Stimulated activated CD4-positive, alpha-beta T cell treated with anti-CD3 and anti-CD28 coated beads, Interleukin-12 subunit alpha, Interleukin-12 subunit beta, amount 100 ng/mL, for 4 hours (primary cell): Measurements from ENCODE around the gene MTUS2.

Source experiments
- DNase-seq: peaks from one replicate; pipeline ENCODE4 v3.0.0-alpha.2; 2020

The MTUS2 gene

GRCh38 chr13:29266756-29267733, 446.9 kb downstream of the MTUS2 start:
- DNase-seq: no peak

GRCh38 chr13:29270271-29270985, 450.3 kb downstream of the MTUS2 start:
- DNase-seq: no peak

GRCh38 chr13:29271606-29272005, 451.5 kb downstream of the MTUS2 start:
- DNase-seq: no peak

GRCh38 chr13:29279356-29280254, 459.5 kb downstream of the MTUS2 start:
- DNase-seq: no peak

GRCh38 chr13:29281932-29282495, 461.9 kb downstream of the MTUS2 start:
- DNase-seq: no peak

GRCh38 chr13:29284726-29285125, 464.6 kb downstream of the MTUS2 start:
- DNase-seq: no peak

GRCh38 chr13:29287237-29287636, 467.1 kb downstream of the MTUS2 start:
- no peak for DNase-seq

- DNase-seq: no peak
These were observed 471.9 kb downstream of the MTUS2 start for GRCh38 chr13:29292045-29292444.

GRCh38 chr13:29294821-29295220, 474.7 kb downstream of the MTUS2 start:
- no peak for DNase-seq

GRCh38 chr13:29301027-29301426, 480.9 kb downstream of the MTUS2 start:
- DNase-seq: no peak

GRCh38 chr13:29304148-29304547, 484.0 kb downstream of the MTUS2 start:
- no peak for DNase-seq

DNA sequence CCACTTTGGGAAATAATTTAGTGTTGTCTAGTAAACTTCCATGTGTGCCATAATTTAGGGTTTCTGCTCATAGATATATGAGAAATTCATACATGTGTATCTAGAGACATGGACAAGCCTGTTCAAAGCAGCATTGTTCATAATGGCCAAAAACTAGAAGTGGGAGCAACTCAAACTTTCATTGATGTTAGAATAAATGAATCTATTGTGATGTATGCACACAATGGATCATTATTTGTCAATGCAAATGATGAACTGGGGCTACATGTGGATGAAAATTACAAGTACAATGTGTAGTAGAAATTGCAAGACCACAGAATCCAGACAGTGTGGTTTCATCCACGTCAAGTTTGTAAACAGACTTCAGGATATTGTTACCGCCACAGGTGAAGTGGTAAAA, 490.7 kb downstream of the MTUS2 start:
- DNase-seq: no peak

DNA sequence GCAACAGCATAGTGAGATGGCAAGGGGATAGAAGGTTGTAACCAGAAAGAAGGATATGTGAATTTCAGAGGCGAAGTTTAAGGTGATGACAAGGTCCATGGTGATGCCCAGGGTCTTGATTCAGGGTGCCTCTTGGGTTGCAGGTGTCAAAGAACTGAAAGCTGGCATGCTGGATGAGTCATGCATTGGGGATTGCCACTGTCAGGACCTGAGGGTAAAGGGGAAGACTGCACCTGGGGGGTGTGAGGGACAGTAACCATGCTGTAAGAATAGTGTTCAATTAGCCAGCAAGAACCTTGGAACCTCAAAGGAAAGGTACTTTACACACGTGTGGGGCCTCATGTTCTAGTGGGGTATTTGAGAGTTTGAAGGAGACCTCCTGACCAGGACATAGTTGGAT, 495.7 kb downstream of the MTUS2 start:
- DNase-seq: no peak

DNA sequence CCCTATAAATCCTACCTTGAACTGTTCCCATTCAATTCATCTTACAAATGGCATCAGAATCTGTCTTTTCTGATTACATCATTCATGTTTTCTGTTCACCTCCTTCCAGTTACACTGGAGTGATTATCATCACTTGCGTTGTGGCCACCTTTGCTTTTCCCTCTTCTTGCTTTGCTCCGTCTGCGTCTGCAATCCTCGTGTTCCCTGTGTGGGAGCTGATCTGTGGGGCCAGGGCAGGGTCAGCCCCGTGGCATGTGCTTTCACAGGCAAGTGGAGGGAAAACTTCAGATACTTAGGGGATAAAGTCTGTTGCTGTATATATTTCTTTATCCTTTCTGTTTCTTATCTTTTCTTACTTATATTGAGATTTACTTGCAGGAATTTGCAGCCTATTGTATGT, 497.7 kb downstream of the MTUS2 start:
- DNase-seq: no peak

DNA sequence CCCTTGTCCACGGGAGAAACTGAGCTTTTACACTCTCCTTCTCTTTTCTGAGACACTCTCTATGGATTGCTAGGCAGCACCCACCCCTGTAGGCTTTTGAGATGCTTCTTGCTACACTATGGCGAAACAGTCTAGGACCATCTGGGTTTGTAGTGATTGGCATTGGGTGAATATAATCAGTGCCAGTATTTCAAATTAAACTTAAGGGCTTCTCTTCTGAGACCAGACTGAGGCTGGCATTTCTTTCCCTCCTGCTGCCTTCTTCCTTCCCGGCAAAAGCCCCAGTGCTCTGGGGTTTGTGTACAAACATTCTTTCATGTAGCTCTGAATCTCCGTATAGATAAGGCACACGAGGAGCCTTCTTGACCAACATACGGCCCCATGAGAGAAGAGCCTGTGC, 498.6 kb downstream of the MTUS2 start:
- DNase-seq: no peak

DNA sequence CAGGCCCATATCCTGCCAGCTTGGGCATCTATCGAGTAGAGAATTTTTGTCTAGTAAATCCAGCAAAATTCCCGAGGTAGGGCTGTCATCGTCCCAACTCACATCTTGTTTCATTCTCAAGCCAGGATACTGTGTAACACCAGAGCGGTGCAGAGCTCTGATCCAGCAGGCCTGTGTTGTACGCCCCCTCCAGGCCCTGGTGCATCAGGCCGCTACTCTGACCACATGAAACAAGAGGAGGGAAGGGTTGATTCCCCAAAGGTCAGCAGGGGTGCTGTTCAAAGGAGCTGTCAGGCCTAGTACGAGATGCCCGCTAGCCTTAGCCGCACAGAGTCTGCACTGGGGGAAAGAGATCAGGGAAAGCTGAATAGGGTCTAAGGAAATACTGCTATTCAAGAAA, 499.3 kb downstream of the MTUS2 start:
- DNase-seq: no peak

- DNase-seq: no peak
These were observed 503.8 kb downstream of the MTUS2 start for GRCh38 chr13:29323954-29324353.

GRCh38 chr13:29324601-29325000, 504.5 kb downstream of the MTUS2 start:
- DNase-seq: no peak

DNA sequence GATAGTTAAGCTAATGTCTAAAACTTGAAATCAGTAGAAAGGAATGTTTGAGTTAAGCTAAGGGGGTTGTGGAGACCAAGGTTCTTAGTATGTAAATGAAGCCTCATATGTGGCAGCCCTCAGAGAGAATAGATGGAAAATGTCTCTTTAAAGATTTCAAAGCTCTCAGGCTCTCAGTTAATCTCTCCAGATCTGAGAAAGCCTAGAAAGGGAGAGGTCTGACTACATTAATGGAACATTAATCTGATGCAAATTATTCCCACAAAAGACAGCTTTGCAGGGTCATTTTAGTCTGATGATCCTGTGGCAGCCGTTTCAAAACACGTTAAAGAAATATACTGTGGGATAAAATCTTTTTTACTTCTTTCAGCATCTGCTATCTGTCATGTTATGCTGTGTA, 508.4 kb downstream of the MTUS2 start:
- DNase-seq: no peak

DNA sequence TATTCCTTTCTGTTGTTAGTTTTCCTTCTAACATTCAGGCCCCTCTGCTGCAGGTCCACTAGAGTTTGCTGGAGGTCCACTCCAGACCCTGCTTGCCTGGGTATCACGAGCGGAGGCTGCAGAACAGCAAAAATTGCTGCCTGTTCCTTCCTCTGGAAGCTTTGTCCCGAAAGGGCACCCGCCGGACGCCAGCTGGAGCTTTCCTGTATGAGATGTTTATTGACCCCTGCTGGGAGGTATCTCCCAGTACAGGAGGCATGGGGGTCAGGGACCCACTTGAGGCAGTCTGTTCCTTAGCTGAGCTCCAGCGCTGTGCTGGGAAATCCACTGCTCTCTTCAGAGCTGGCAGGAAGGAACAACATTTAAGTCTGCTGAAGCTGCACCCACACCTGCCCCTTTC, 516.2 kb downstream of the MTUS2 start:
- DNase-seq: no peak

DNA sequence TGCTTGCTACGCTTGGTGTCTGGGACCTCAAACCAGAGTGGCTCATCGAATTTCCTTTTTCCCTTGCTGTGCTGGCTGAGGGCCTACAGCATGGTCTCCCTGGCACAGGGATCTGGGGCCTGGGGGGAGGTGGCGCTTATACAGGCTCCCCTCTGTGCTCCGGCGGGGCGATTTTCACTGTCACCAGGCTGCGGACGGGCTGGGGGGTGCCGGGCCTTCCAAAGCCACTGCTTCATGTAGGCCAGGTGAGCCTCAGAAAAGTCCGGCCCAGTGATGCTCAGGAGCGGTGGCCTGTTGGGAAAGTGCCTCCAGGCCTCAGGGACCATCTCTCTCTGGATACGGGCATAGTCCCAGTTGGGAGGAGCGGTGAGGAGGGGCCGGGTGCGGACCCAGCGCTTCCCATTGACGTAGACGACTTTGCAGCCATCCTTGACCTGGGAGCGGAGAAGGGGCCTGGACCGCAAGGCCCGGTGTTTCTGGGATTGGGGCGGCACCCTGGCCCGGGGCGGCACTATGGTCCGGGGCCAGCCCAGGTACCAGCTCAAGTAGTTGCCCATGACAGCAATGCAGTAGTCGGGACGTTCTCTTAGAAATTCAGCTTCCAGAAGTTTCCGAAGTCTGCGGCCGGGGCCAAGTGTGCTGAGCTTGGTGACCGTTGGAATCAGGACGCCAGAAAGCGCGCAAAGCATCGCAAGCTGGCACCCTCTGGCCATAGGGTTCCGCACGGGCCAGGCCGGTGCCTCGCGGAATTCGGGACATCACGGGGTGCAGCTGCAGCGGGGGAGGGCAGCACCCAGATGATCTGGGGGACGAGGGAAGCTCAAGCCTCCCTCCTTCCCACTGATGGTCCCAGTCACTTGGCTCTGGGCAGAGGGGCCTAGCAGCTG, 519.5 kb downstream of the MTUS2 start:
- DNase-seq: no peak
